ENCODE results near the gene SFTPB.
"Not testable (repeated sequence)": the region's sequence is repeated elsewhere in the genome, so short reads cannot be mapped to it uniquely, and the experiment has no call there.

SFTPB gene

GRCh38 chr2:85668009-85668856 lies at the start of gene SFTPB:
Gene SFTPB, minus strand, starts transcription at chr2:85668199. Its CDS starts 16 bp downstream, at chr2:85668183.
- no peak for DNase-seq (ENCODE audit: low read depth in 2 of 2)

DNA sequence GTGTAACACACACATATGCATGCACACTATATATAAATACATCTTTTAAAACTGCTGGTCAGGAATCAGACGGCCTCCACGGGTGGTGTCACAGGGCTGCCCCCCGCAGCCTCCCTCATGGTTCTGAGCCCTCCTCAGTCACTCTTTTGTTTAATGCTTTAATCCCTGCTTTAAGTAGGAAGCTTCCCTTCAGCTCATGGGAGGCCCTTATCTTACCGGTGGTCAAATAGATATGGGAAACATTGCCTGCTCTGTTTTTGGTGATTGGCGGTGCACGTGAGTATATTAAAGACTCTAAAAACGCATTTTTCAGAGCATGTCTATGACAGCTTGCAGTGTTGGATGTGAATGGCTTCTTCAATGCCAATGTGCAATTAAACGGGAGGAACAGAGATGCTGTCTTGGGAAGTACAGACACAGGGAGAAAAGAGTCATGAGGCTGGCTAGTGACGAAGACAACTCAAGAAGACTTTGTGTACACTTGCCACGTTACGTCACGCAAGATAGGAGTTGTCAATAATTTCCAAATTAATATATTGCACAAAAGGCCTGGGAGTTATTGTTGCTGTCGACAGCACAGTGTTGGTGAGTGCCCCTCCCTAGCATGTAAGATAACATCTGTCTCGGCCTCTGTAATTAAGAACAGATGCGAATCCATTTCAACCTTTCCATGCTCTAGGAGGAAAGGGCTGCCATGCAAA lies 49.5 kb upstream of the SFTPB start:
- DNase-seq (ENCODE audit: low read depth in 2 of 2): no peak

GRCh38 chr2:85716346-85716914 lies 48.4 kb upstream of the SFTPB start:
- DNase-seq (ENCODE audit: low read depth in 2 of 2): no peak

- DNase-seq (ENCODE audit: low read depth in 2 of 2): no peak
Observed at GRCh38 chr2:85714841-85715240, 46.8 kb upstream of the SFTPB start.

- not testable (repeated sequence) for DNase-seq (ENCODE audit: low read depth in 2 of 2)
Observed at GRCh38 chr2:85714421-85714820, 46.4 kb upstream of the SFTPB start.

DNA sequence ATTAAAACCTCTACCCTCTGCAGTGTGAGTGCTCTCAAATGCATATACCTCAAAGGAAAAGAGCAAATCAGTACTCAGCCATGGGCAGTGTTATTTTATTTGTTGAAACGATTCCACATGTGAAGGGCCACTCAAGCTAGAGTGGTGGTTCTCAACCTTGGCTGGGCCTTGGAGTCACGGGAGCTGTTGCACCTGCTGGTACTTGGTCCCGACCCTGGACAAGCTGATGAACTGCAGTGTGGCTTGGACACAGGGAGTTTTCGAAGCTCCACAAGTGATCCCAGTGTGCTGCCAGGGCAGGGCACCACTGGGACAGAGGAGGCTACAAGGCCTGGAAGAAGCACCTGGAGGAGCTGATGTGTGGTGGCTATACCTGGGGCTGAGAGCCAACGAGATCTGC lies 45.8 kb upstream of the SFTPB start:
- DNase-seq (ENCODE audit: low read depth in 2 of 2): no peak

- DNase-seq (ENCODE audit: low read depth in 2 of 2): no peak
Observed at GRCh38 chr2:85712849-85713612, 45.0 kb upstream of the SFTPB start.

DNA sequence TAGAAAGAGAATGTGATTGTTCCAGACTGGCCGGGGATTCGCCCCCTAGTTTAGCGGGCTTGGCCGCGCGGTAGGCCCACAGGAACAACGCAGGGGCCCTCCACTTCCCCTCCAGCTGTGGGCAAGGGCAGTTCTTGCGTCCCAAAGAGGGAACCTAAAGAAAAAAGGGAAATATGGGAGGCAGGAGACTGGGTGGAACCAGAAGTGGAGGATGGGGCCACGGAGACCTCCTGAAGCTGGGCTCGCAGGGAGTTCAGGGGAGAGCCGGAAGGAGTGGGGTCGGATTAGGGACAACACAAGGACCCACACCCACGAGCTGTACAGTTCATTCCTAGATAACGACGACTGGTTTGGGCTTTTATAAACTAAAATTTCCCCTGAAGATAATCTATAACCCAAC lies 44.3 kb upstream of the SFTPB start:
- no peak for DNase-seq (ENCODE audit: low read depth in 2 of 2)

GRCh38 chr2:85711578-85712060 lies 43.6 kb upstream of the SFTPB start:
- DNase-seq (ENCODE audit: low read depth in 2 of 2): no peak

DNA sequence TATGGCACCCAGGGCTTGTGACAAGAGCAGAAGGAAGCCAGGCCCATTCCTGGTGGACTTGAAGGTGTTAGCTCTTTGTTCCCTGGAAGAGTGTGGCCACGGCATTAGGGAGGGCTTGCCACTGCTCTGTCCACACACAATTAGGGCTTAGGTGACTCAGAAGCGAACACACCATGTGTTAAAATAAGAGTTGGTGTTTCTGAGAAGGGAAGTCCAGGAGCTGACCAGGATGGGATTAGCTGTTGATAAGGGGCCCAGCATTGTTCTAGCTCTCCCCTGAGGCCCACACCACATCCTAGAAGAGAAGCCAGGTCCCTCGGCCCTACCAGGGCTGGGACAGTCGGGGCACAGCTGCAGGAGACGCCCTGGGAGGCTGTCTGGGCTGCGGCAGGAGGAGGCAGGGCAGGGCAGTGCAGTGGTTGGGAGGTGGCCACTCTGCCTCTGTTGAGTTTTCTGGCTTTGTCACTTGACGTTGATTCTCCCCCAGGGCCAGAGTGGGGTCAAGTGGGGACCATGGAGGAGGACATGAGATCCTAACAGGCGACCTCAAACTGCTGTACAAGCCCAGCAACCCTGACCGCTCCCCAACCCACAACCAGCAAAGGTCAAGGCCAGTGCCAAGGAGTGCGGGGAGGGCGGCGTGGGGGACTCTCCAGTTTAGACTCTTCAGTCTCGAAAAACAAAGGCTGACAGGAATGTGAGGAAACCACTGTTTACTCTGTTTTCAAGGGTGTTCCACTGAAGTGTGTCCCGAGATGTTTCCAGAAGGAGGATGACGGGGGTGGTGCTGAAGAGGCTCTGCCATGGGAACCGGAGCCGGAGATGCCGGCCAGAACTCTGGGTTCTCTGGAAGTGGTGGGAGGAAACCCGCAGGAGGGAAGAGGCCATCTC lies 42.9 kb upstream of the SFTPB start:
- DNase-seq (ENCODE audit: low read depth in 2 of 2): no peak

DNA sequence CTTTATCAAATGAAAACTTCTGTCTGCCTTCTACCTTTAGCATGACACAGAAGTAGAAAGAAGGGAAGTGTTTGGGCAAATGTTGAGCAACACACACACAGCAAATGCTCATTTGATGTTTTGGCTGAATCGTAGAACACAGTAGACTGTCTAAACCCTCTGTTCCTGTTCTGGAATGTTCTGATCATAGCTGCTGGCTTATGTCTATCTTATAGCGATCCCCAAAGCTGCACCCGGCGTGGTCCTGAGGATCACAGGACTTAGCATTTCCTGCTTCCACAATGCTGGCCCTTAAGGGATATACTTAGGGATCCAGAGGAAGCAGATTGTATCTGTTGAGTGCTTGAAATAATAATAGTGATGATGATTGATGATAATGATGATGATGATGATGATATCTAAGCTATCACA lies 41.4 kb upstream of the SFTPB start:
- DNase-seq (ENCODE audit: low read depth in 2 of 2): no peak

GRCh38 chr2:85708641-85709040 lies 40.6 kb upstream of the SFTPB start:
- no peak for DNase-seq (ENCODE audit: low read depth in 2 of 2)

- DNase-seq (ENCODE audit: low read depth in 2 of 2): peak in 1 of 2 donors; percentile 48
Observed at GRCh38 chr2:85707304-85707703, 39.3 kb upstream of the SFTPB start.

DNA sequence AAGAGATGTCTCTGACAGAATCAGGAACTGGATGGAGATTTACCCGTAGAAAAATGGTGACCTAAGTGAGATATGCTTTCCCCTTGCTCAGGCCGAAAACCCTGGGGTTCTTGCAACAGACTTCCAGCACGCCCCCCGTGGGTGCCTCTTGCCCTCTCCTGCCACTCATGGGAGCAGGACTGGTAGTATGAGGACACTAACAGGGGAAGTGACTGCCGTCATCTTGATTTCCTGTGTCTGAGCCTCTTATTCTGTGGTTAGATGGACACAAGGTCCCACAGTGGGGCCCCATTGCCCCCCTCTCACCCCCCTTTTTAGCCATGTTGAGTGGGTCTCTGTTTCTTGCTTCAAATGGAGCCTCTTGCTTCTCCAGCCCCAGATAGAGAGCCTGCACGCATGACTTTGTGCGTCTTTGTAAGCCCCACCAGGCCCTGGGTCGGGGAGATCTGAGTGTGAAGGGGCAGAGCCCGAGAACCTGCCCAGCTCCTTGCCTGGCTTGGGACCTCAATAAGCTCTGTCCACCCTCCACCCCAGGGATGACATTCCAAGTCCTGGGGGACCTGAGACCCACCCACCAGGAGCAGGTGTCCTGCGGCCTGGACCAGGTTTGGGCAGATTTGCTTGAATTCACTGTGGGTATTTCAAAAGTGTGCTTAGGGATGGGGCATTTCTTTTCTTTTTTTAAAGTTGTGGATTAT lies 38.7 kb upstream of the SFTPB start:
- DNase-seq (ENCODE audit: low read depth in 2 of 2): no peak

DNA sequence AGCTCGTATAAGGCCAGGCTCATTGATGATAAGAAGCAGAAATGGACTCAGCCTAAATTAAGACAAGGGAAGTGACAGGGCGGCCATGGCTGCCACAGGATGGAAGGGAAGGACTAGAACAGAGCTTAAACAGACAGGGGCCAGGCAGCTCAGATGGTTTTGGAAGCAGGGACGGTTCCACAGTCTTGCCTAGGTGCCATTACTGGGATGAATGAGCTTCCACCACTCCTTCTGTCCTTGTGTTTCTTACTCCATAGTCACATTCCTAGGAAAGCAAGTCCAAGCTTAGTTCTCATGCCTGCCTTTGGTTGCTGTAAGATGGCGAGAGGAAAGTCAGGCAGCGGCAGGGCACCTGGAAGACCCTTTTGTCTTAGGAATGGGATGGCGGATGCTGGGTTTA lies 38.1 kb upstream of the SFTPB start:
- no peak for DNase-seq (ENCODE audit: low read depth in 2 of 2)

GRCh38 chr2:85705680-85706039 lies 37.7 kb upstream of the SFTPB start:
- DNase-seq (ENCODE audit: low read depth in 2 of 2): no peak

- DNase-seq (ENCODE audit: low read depth in 2 of 2): peak in 1 of 2 donors; percentile 12
Observed at GRCh38 chr2:85704800-85705679, 37.0 kb upstream of the SFTPB start.

- DNase-seq (ENCODE audit: low read depth in 2 of 2): no peak
Observed at GRCh38 chr2:85704038-85704437, 36.0 kb upstream of the SFTPB start.

DNA sequence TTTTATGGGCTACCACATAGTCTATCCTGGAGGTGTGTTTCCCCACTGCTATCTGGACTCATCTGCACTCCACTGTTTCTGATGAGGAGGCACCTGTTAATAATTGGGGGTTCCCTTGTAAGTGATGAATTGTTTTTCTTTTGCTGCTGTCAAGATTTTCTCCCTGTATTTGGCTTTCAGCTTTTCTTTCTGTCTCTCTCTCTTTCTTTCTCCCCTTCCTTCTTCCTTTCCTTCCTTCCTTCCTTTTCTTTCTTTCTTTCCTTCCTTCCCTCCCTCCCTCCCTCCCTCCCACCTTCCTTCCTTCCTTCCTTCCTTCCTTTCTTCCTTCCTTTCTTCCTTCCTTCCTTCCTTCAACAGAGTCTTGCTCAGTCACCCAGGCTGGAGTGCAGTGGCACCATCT lies 35.3 kb upstream of the SFTPB start:
- DNase-seq (ENCODE audit: low read depth in 2 of 2): no peak

All from stimulated activated CD8-positive, alpha-beta memory T cell treated with anti-CD3 and anti-CD28 coated beads, Interleukin-15, amount 100 ng/mL, for 4 hours (primary cell).